Peyer's patch (tissue), 4 donors: Measurements from ENCODE around the gene TERT. TPM values are rescaled to one million over a fixed set of nuclear protein-coding genes. Genes with fewer than 3 reads are reported as not detected.
"Not testable (repeated sequence)": the region's sequence is repeated elsewhere in the genome, so short reads cannot be mapped to it uniquely, and the experiment has no call there.

Source experiments
- DNase-seq, 3 donors: peaks; one replicate each; pipeline ENCODE4 v3.0.0-alpha.2; 2017 to 2019
- H3K27ac ChIP-seq, 4 donors: fragments of 200-600 bp; sonication (generic); one replicate each; pipeline ENCODE4 v1.5.1; 2016 to 2019
- H3K27me3 ChIP-seq, 2 donors: fragments of 200-600 bp; sonication (generic); one replicate each; pipeline ENCODE4 v1.5.1; 2019
- H3K36me3 ChIP-seq, 3 donors: fragments of 200-600 bp; sonication (generic); one replicate each; pipeline ENCODE4 v1.5.1; 2016 to 2019
- H3K4me1 ChIP-seq, 4 donors: fragments of 200-600 bp; sonication (generic); one replicate each; pipeline ENCODE4 v1.5.1; 2016 to 2019
- H3K4me3 ChIP-seq, 4 donors: fragments of 200-600 bp; sonication (generic); 1 replicate in 3 of 4; 2 replicates in 1 of 4; pipeline ENCODE4 v1.5.1; 2016 to 2019; ENCODE audit warnings: mild to moderate bottlenecking in 1 of 4
- H3K9me3 ChIP-seq, 4 donors: fragments of 200-600 bp; sonication (generic); one replicate each; pipeline ENCODE4 v1.5.1; 2016 to 2019; ENCODE audit warnings: mild to moderate bottlenecking in 1 of 4
- POLR2A ChIP-seq, 2 donors: fragments of 450-650 bp; IDR thresholded peaks; one replicate each; pipeline ENCODE4 v1.5.1; 2017; ENCODE audit warnings: antibody characterized with exemption in 2 of 2, mild to moderate bottlenecking in 2 of 2, moderate library complexity in 2 of 2
- total RNA-seq, 4 donors: library from RNA; depleted of rRNA; stranded (reverse); fragments of >200 nt; gene quantifications; one replicate each; pipeline ENCODE4 v1.1.0, GENCODE V29; 2016
- TF ChIP-seq, protein P1 (sequence below), 6 experiments: fragments of 450-650 bp in 4 of 6; fragments of 200-600 bp in 2 of 6; sonication (generic) in 1 of 6; IDR thresholded peaks; one replicate each; pipeline ENCODE4 v1.5.1; 2017 to 2019; ENCODE audit warnings: antibody characterized with exemption in 6 of 6, mild to moderate bottlenecking in 3 of 6, moderate library complexity in 1 of 6

TERT gene
- total RNA-seq, 4 donors from 2014 or later, result 0.70 to 6.6 (median 1.6) TPM

DNA sequence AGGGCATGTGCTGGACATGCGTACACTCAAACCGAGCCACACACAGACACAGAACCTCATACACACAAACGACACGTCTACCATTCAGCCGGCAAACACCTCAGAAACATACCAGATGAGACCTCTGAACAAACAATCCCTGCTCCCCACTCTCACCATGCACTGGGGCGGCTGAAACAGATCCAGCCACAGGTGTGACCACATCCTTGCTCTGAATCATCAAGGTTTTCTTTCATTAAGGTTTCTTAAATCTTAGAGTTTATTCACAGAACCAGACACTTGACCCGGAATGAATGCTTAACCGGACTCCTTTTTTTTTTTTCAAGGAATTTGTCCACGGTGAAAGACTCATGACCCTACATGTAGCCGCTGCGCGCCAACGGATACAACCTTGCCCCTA is 26.2 kb downstream of the TERT start:
- no peak overlapping the region for H3K27ac ChIP-seq
- TF ChIP-seq, protein P1, sequence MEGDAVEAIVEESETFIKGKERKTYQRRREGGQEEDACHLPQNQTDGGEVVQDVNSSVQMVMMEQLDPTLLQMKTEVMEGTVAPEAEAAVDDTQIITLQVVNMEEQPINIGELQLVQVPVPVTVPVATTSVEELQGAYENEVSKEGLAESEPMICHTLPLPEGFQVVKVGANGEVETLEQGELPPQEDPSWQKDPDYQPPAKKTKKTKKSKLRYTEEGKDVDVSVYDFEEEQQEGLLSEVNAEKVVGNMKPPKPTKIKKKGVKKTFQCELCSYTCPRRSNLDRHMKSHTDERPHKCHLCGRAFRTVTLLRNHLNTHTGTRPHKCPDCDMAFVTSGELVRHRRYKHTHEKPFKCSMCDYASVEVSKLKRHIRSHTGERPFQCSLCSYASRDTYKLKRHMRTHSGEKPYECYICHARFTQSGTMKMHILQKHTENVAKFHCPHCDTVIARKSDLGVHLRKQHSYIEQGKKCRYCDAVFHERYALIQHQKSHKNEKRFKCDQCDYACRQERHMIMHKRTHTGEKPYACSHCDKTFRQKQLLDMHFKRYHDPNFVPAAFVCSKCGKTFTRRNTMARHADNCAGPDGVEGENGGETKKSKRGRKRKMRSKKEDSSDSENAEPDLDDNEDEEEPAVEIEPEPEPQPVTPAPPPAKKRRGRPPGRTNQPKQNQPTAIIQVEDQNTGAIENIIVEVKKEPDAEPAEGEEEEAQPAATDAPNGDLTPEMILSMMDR (IDR thresholded peaks at IDR 0.05), result no peak
- DNase-seq, result no peak
- H3K4me1 ChIP-seq, result no peaks in the 10 kb centered on the region
- H3K9me3 ChIP-seq, result no peaks in the 10 kb centered on the region
- no peaks in the 10 kb centered on the region for H3K27me3 ChIP-seq
- H3K4me3 ChIP-seq, result no peak overlapping the region
- H3K36me3 ChIP-seq, result no peaks in the 10 kb centered on the region

DNA sequence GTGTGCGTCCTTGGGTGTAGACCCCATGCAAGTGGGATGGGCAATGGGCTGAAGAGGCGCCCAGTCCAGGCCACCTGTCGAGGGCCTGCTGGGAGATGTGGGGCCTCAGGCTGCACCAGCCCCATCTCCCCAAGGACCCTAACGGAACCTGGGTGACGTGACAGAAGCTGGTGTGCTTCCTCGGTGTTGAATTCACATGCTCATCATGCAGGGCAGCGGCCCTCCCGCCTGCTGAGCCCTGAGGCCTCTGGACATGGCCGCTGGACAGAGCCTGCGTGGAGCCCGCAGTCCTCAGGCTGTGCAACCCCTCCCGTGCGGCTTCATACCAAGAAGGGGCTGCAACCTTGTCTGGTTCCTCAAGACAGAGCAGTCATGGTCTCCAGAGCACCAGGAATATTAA is 26.8 kb downstream of the TERT start:
- Histone ChIP-seq H3K9me3 (no peaks in the 10 kb centered on the region), H3K27ac (no peak overlapping the region), H3K36me3 (no peaks in the 10 kb centered on the region), H3K4me3 (no peak overlapping the region), H3K27me3 (no peaks in the 10 kb centered on the region), H3K4me1 (no peaks in the 10 kb centered on the region)
- TF ChIP-seq, protein P1 (IDR thresholded peaks at IDR 0.05), result no peak
- DNase-seq, result no peak

DNA sequence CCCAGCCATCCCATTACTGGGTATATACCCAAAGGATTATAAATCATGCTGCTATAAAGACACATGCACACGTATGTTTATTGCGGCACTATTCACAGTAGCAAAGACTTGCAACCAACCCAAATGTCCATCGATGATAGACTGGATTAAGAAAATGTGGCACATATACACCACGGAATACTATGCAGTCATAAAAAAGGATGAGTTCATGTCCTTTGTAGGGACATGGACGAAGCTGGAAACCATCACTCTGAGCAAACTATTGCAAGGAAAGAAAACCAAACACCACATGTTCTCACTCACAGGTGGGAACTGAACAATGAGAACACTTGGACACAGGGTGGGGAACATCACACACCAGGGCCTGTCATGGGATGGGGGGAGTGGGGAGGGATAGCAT is 27.4 kb downstream of the TERT start:
- H3K27ac ChIP-seq, H3K4me1 ChIP-seq, DNase-seq, H3K27me3 ChIP-seq, H3K4me3 ChIP-seq, H3K9me3 ChIP-seq, H3K36me3 ChIP-seq: not testable (repeated sequence)

DNA sequence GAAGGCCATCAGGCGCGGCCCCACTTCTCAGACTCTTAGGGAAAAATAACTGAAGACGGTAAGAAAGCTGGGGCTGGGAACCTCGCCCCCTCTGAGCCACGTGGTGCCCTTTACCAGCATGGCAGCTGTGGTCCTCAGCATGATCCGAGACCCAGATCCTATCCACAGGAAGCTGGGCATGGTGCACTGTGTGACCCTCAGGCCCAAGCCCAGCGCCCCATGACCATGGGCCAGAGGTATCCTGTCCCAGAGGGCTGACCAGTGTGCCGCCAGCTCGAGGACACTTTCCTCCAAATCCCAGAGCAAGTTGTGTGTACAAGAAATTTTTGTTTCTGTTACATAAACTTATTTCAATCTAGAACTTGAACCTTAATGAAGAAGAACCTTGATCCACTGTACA is 28.1 kb downstream of the TERT start:
- Histone ChIP-seq H3K4me3 (no peak overlapping the region), H3K27ac (no peak overlapping the region), H3K9me3 (no peaks in the 10 kb centered on the region), H3K36me3 (no peaks in the 10 kb centered on the region), H3K4me1 (no peaks in the 10 kb centered on the region), H3K27me3 (no peaks in the 10 kb centered on the region)
- TF ChIP-seq, protein P1 (IDR thresholded peaks at IDR 0.05), result no peak
- no peak for DNase-seq

DNA sequence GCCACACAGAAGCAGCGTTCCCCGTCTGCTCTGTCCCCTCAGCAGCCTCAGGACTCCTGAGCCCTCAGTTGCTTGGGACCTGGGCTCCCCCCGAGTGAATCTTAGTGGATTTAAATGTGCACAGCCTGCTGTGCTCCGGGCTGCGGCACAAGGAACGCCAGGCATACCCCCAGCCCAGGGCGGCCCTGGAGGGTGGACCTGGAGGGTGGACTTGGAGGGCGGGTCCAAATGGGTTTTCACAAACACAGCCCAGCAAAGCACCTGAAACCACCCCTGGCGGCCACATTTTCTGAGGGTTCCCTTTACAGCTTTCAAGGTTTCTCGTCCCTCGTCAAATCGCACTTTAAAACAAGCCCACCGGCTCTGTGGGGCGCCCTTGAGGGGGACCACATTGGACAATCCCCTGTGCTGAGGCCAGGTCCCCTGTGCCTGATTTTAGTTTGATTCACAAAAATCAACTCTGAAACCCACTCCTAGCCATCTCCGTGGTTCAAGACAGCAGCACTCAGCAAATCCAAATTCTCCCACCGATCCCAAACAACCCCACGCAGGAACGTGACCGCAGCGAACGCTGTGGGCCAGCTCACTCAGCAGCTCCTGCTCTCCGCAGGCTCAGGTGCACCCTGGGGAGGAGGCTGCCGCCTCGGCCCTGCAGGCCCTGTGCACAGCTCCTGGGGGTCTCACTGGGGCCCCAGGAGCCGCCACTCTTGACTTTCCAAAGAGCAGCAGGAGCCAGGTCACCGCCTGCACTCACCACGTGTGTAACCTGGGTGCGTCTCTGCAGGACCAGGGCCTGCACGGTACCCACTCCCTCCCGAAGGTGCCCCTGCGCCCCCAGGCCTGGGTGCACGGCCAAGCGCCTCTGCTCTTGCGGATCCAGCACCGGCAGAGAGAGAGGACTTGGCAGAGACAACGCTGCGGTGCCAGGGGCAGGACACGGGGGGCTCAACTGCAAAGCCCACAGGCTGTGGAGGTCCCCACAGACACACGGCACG is 29.1 kb downstream of the TERT start:
- Histone ChIP-seq H3K4me1 (no peaks in the 10 kb centered on the region), H3K27me3 (no peaks in the 10 kb centered on the region)

DNA sequence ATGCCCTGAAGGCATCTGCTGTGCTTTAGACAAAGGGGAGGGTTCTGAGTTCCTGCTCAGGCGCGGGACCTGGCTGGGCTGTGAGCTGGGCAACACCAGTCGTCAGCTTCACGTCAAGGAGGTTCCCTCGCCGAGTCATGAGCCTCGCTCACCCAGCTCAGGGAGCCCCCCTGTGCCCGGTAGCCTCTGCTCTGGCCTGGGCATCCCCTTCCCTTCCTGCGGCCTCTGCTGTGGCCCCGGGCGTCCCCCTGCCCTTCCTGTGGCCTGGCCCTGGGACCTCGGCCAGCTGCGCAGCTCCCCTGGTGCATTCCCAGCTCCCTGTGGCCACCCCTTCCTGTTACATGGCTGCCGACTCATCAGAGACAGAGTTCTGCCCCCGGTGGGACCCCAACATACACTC is 29.8 kb downstream of the TERT start:
- Histone ChIP-seq H3K4me3 (no peak overlapping the region), H3K4me1 (no peaks in the 10 kb centered on the region), H3K27me3 (no peaks in the 10 kb centered on the region), H3K36me3 (no peaks in the 10 kb centered on the region), H3K9me3 (no peaks in the 10 kb centered on the region), H3K27ac (no peak overlapping the region)
- no peak for TF ChIP-seq POLR2A (IDR thresholded peaks at IDR 0.05)
- TF ChIP-seq, protein P1 (IDR thresholded peaks at IDR 0.05), result no peak
- DNase-seq, result no peak

More for the DNA sequence above, 29.1 kb downstream of the TERT start:
- TF ChIP-seq, protein P1 (IDR thresholded peaks at IDR 0.05), result no peak
- no peak for TF ChIP-seq POLR2A (IDR thresholded peaks at IDR 0.05)
- Histone ChIP-seq H3K27ac (no peak overlapping the region), H3K4me3 (no peak overlapping the region), H3K36me3 (no peaks in the 10 kb centered on the region), H3K9me3 (no peaks in the 10 kb centered on the region)
- no peak for DNase-seq
